H1 (cell line): ENCODE measurements around the gene PIGX. TPM values are rescaled to one million over a fixed set of nuclear protein-coding genes. Genes with fewer than 3 reads are reported as not detected.

Experiments
- BACH1 ChIP-seq: IDR thresholded peaks from 2 replicates; pipeline ENCODE4 v1.6.1; 2012; ENCODE audit warnings: low read length, improper control_type of control experiment
- FOSL1 ChIP-seq: IDR thresholded peaks from 2 replicates; pipeline ENCODE4 v1.6.1; 2011; ENCODE audit warnings: mild to moderate bottlenecking, low read depth, low read length, moderate library complexity; ENCODE audit not compliant: insufficient read depth
- POU5F1 ChIP-seq: IDR thresholded peaks from 2 replicates; pipeline ENCODE4 v1.6.1; 2011; ENCODE audit warnings: low read depth, mild to moderate bottlenecking, low read length, moderate library complexity
- RXRA ChIP-seq: IDR thresholded peaks from 2 replicates; pipeline ENCODE4 v1.6.1; 2011; ENCODE audit warnings: low read depth, mild to moderate bottlenecking, low read length, moderate library complexity; ENCODE audit not compliant: insufficient read depth
- SP2 ChIP-seq: IDR thresholded peaks from 2 replicates; pipeline ENCODE4 v1.6.1; 2012; ENCODE audit warnings: mild to moderate bottlenecking, low read length, inconsistent platforms
- TAF7 ChIP-seq: optimal IDR thresholded peaks from 2 replicates; pipeline ENCODE3; 2011; ENCODE audit warnings: low read depth, mild to moderate bottlenecking, inconsistent platforms, low read length, moderate library complexity, borderline replicate concordance
- polyA plus RNA-seq, 7 experiments: library from polyadenylated mRNA; depleted of rRNA in 3 of 7; stranded (reverse) in 5 of 7; unstranded in 2 of 7; fragments of >200 nt in 5 of 7; fragments of 200-250 nt in 2 of 7; gene quantifications; 1 replicate in 5 of 7; 2 replicates in 1 of 7; 4 replicates in 1 of 7; pipeline versions ENCODE4 v1.2.1 to v1.2.3, GENCODE V29; 2011 to 2013; ENCODE audit warnings: missing spikeins in 2 of 7, mixed read lengths in 2 of 7
- total RNA-seq: library from RNA; stranded (reverse); fragmentation: NEBNext Ultra II Directional; extraction: Animal tissue kit (Norgen Biotek cat#: 25700); gene quantifications from 2 replicates; pipeline ENCODE4 v1.2.1, GENCODE V29; 2021
- TF ChIP-seq, protein P1 (sequence below): fragments of 300-600 bp; sonication (generic); IDR thresholded peaks from 2 replicates; pipeline ENCODE4 v1.7.1; 2012; ENCODE audit warnings: low read length, moderate library complexity, mild to moderate bottlenecking, inconsistent platforms; ENCODE audit not compliant: insufficient replicate concordance
- TF ChIP-seq, protein P2 (sequence below), 3 experiments: IDR thresholded peaks; 1 replicate in 2 of 3; 2 replicates in 1 of 3; pipeline versions ENCODE4 v1.5.1 to v1.6.1; 2011; ENCODE audit warnings: low read length in 3 of 3, mild to moderate bottlenecking in 3 of 3, inconsistent platforms in 2 of 3, low read depth in 1 of 3, moderate library complexity in 1 of 3; ENCODE audit not compliant: insufficient read depth in 1 of 3; ENCODE audit errors: control extremely low read depth in 1 of 3

The PIGX gene
- total and polyA plus RNA-seq, 2 of the 8 experiments (the other 6 are each of a cell fraction or from before 2014, with no cell fraction given), result 7.0 to 14.9 TPM

DNA sequence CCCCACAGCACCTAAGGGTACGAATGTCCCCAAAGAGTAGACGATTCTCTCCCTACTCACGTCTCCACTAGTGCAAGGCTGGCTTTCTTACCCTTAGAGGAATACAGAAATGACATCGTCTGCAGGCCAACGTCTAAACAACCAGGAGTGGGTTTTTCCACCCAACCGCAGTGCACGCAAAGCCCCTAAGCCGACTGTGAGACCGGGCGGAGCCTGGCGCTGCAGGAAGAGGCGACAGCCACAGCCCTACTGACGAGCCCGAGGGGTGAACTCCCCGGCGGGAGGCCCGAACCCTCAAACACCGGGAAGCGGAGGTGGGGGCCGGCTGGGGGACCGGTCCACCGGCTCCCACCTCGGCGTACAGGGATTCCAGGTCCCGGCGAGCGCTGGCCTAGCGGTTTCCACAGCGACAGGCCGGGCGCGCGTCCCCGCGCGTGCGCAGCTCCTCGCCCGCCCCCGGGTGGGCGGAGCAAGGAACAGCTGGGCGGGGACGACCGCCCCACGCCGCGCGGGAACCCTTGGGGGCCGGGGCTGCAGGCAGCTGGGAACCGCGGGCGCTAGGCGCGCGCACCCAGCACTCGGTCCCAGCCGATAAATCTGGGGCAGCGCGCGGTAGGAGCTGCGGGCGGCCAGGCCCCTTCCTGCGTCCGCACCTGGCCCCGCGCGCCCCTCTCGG is at the start of gene PIGX, which contains the start of gene CEP19 (continued):
- TF ChIP-seq BACH1 (peak; percentile 53), TAF7 (peak; percentile 15), POU5F1 (no peak), FOSL1 (no peak), RXRA (no peak), SP2 (no peak)
- TF ChIP-seq, protein P1, sequence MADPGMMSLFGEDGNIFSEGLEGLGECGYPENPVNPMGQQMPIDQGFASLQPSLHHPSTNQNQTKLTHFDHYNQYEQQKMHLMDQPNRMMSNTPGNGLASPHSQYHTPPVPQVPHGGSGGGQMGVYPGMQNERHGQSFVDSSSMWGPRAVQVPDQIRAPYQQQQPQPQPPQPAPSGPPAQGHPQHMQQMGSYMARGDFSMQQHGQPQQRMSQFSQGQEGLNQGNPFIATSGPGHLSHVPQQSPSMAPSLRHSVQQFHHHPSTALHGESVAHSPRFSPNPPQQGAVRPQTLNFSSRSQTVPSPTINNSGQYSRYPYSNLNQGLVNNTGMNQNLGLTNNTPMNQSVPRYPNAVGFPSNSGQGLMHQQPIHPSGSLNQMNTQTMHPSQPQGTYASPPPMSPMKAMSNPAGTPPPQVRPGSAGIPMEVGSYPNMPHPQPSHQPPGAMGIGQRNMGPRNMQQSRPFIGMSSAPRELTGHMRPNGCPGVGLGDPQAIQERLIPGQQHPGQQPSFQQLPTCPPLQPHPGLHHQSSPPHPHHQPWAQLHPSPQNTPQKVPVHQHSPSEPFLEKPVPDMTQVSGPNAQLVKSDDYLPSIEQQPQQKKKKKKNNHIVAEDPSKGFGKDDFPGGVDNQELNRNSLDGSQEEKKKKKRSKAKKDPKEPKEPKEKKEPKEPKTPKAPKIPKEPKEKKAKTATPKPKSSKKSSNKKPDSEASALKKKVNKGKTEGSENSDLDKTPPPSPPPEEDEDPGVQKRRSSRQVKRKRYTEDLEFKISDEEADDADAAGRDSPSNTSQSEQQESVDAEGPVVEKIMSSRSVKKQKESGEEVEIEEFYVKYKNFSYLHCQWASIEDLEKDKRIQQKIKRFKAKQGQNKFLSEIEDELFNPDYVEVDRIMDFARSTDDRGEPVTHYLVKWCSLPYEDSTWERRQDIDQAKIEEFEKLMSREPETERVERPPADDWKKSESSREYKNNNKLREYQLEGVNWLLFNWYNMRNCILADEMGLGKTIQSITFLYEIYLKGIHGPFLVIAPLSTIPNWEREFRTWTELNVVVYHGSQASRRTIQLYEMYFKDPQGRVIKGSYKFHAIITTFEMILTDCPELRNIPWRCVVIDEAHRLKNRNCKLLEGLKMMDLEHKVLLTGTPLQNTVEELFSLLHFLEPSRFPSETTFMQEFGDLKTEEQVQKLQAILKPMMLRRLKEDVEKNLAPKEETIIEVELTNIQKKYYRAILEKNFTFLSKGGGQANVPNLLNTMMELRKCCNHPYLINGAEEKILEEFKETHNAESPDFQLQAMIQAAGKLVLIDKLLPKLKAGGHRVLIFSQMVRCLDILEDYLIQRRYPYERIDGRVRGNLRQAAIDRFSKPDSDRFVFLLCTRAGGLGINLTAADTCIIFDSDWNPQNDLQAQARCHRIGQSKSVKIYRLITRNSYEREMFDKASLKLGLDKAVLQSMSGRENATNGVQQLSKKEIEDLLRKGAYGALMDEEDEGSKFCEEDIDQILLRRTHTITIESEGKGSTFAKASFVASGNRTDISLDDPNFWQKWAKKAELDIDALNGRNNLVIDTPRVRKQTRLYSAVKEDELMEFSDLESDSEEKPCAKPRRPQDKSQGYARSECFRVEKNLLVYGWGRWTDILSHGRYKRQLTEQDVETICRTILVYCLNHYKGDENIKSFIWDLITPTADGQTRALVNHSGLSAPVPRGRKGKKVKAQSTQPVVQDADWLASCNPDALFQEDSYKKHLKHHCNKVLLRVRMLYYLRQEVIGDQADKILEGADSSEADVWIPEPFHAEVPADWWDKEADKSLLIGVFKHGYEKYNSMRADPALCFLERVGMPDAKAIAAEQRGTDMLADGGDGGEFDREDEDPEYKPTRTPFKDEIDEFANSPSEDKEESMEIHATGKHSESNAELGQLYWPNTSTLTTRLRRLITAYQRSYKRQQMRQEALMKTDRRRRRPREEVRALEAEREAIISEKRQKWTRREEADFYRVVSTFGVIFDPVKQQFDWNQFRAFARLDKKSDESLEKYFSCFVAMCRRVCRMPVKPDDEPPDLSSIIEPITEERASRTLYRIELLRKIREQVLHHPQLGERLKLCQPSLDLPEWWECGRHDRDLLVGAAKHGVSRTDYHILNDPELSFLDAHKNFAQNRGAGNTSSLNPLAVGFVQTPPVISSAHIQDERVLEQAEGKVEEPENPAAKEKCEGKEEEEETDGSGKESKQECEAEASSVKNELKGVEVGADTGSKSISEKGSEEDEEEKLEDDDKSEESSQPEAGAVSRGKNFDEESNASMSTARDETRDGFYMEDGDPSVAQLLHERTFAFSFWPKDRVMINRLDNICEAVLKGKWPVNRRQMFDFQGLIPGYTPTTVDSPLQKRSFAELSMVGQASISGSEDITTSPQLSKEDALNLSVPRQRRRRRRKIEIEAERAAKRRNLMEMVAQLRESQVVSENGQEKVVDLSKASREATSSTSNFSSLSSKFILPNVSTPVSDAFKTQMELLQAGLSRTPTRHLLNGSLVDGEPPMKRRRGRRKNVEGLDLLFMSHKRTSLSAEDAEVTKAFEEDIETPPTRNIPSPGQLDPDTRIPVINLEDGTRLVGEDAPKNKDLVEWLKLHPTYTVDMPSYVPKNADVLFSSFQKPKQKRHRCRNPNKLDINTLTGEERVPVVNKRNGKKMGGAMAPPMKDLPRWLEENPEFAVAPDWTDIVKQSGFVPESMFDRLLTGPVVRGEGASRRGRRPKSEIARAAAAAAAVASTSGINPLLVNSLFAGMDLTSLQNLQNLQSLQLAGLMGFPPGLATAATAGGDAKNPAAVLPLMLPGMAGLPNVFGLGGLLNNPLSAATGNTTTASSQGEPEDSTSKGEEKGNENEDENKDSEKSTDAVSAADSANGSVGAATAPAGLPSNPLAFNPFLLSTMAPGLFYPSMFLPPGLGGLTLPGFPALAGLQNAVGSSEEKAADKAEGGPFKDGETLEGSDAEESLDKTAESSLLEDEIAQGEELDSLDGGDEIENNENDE, result no peak
- TF ChIP-seq, protein P2, sequence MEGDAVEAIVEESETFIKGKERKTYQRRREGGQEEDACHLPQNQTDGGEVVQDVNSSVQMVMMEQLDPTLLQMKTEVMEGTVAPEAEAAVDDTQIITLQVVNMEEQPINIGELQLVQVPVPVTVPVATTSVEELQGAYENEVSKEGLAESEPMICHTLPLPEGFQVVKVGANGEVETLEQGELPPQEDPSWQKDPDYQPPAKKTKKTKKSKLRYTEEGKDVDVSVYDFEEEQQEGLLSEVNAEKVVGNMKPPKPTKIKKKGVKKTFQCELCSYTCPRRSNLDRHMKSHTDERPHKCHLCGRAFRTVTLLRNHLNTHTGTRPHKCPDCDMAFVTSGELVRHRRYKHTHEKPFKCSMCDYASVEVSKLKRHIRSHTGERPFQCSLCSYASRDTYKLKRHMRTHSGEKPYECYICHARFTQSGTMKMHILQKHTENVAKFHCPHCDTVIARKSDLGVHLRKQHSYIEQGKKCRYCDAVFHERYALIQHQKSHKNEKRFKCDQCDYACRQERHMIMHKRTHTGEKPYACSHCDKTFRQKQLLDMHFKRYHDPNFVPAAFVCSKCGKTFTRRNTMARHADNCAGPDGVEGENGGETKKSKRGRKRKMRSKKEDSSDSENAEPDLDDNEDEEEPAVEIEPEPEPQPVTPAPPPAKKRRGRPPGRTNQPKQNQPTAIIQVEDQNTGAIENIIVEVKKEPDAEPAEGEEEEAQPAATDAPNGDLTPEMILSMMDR (IDR thresholded peaks at IDR 0.05; ENCODE audit: control extremely low read depth in 1 of 3, insufficient read depth in 1 of 3, low read depth in 1 of 3, low read length in 3 of 3), result no peak
